ENCODE measurements around the gene TMPRSS2.

The TMPRSS2 gene

DNA sequence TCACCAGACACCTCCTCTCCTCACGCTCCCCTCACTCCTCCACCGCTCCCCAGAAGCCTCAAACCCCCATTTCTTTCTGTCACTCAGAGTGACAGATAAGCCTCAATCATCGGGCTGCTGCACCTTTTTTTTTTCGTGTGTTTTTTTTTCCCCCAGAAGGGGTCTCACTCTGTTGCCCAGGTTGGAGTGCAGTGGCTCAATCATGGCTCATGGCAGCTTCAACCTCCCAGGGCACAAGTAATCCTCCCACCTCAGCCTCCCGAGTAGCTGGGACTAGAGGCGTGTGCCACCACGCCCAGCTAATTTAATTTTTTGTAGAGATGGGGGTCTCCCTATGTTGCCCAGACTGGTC is 1.2 kb upstream of the TMPRSS2 start:
- no peak for DNase-seq

DNA sequence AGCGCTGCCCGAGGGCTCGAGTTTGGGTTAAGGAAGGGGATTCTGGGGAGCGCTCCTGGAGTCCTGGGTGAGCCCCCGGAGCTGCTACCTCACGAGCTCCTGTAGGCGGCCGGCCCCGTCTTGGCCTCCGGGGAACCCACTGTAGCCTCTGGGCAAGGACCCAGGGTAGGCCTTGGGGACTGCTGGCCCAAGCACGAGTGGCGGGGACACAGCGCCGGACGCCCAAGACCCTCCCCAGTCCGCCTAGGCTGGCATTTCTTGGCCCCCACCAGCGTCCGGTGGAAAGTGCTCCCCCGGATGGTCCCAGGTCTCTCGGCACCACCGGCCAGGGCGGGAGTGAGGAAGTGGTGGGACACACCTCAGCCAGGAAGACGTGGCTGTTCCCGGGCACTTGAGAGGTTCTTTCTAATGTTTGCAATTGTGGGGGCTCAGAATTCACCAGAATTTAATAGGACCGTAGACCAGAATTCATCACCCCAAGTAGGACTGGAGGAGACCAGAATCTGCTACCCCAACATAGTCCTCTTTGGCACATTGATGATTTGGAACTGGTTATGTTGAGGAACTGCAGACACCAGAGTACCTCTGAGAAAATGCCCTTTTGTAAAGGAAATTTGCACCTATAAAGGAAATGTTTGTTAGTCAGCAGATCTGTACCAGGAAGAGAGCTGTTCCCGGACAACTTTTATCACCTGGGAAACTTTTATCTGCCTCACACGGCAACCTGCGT is 622 bp upstream of the TMPRSS2 start:
- DNase-seq: no peak

DNA sequence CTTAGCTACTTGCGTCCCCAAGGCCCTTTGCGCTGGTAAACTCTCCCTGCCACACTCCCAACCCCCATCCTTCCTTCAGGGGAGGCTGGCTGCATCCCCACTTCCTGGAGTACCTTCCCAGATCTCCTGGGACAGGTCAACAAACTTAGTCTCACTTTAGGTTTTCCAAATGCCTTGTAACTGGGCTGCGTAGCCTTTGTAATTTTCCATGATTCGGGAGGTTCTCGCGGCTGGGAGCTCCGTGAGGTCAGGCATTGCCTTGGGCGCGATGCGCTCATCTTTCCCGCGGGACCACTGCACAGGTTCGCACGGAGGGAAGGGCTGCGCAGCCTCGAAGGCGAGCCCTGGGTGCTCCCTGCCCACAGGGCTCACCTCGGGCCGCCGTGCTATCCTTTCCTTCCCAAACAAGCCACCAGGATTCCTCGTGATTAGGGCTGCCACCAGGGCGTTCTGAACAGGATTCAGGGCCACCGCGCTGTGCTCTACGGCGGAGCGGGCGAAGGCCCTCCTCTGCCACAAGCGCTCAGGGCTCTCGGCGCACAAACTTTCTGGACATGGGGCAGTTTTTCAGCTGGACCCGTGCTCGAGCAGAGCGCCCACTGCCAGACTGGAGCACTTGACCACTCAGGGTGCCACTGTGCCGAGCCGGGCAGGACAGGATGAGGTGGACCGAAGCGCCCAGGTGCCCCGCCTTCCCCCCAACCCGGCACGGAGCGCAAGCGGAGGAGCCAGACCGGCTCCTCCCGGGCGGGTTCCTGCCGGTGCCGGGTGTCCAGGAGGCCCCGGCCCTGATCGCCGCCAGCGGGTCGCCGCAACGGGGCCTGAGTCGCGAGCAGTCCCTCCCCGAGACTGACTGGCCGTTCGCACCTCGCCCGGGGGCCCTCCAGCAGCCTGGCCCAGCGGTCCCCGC is 1.1 kb downstream of the TMPRSS2 start:
- no peak for DNase-seq

DNA sequence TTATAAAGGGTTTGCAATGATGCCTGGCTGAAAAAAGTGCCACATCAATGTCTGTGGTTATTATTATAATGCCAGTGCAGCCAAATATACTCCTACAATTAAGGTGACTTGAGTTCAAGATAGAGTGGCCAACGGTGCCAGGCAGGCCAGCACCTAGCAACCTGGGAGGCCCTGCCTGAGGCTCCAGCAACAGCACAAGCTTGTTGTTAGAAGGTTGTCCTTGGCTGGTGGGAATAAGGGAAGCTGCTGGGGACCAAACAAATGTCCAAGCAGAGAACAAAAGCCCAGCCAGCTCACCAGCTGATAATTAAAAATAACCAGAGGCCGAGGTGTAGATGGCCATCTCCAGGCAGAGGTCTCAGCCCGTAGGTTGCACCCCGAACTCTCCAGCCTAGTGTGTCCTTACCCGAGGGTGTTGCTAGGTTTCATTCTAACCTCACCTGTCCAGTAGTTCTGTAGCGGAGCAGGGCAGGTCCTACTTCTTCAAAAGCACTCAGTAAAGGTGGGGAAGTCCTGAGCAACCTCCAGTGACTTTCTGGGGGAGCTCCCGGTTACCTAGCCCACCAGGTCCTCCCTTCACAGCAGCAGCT is 1.9 kb downstream of the TMPRSS2 start:
- DNase-seq: no peak

DNA sequence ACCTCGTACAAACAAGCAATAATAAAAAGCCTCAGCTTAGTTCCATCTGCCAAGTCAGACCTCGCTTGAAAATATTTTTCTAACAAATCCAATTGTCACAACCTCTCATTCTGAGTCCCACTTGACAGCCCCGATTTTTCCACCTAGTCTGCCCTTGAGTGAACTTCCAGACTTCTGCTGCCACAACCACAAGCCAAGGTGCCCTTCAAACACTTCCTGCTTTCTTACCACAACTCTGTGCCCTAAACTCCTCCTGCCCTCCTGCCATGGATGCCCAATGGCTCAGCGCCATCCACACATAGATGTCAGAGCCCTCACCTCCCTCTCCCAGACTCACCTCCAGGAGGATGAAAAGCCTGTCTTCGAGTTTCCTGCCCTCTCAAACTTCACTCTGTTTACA is 3.9 kb downstream of the TMPRSS2 start:
- DNase-seq: no peak

DNA sequence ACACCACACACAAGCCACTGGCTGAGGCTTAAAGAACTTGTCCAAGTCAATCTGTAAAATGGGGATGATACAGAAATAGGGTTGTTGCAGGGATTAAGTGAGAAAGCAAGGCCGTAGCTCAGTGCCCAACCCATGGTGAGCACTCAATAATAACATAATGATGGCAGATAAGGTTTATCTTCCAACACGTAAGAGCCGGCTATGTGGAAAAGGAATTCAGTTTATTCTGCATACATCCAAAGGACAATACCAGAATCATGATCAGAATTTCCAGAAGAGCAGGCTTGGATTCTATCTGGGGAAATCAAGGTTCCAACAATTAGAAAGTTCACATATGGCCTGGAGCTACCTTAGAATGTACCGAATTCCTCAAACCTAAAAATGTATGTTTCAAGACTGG is 4.6 kb downstream of the TMPRSS2 start:
- DNase-seq: no peak

DNA sequence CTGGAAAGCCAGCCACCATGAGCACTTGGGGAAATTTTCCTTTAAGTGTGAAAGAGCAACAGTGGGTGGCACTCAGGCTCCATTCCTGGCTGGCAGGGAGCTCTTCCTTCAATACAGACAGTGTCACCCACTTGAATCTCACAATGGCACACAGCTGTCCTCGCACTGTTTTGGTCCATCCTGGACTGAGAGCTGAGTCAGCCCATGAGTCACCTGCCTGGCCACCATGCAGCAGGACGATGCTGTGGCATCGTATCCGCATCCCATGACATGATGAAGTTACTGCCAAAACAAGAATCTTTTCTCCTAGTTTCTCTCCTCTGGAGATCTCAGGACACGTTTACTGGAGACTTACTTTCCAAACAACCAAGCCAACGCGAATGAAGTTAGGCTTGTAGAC is 6.0 kb downstream of the TMPRSS2 start:
- no peak for DNase-seq

DNA sequence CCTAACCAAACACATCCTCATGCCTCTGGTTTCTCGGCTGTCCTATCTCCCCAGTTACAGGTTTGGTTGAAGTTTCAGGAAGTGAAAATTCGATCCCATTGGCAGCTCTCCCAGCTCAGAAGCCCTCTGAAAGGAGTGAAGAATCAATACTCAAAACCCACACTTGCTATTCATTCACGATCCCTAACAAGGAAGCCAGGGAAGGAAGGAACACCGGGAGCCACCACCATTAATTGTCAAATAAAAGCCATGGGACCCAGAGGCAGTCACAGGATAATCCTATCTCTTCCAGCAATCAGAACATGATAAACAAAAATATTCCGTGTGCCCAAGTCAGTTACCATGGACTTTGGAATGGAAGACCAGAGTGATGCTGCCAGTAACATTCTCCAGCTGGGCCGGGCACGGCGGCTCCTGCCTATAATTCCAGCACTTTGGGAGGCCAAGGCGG is 7.0 kb downstream of the TMPRSS2 start:
- no peak for DNase-seq

DNA sequence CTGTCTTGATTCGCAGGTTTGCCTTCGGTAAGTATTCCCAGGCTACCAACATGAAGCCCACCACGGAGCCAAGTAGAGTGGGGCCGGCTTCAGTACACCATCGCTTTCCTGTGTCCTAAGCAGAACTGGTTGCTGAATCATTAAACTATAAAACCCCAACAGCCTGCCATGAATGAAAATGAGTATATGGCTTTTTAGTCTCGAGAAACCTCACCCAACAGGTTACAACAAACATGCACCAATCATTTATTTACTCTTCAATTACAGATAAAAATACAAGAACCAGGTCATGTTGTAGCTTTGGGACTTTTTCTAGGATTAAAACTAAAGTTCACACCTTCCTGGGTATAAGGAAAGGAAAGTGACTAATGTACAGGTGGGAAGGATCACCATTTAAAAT is 7.6 kb downstream of the TMPRSS2 start:
- DNase-seq: no peak

DNA sequence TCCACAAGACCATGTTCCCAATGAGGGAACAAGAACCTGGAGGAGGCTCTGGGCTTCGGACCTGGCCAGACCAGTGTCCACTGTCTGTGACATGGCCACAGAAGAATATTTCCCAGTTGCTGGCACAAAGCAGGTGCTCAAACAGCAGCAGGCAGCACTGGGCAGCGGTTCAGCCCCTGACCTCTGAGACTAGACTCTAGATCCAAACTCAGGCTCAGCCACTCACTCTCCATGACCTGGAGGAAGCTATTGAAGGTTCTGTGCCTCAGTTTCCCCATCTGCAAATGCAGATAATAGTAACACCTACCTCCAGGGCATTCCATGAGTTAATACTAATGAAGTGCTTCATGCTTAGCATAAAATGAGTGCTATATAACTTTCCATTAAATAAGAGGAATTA is 8.0 kb downstream of the TMPRSS2 start:
- no peak for DNase-seq

DNA sequence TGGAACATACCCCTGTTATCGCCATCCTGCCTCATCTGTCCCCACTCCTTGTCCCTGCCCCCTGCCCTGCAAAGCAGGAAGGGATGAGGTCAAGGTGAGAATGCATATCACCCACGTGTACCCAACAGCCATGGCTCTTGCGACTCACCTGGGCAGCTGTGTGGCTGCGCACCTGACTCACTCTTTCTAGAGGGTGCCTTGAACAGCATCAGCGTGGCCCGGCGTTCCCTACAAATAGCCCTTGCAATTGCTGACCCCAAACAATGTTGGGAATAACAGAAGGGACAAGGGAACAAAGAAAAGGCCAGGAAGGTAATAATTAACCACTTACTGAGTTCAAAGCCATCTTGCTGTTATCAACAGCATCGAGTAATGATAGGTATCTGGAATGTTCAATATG is 10.2 kb downstream of the TMPRSS2 start:
- DNase-seq: no peak

DNA sequence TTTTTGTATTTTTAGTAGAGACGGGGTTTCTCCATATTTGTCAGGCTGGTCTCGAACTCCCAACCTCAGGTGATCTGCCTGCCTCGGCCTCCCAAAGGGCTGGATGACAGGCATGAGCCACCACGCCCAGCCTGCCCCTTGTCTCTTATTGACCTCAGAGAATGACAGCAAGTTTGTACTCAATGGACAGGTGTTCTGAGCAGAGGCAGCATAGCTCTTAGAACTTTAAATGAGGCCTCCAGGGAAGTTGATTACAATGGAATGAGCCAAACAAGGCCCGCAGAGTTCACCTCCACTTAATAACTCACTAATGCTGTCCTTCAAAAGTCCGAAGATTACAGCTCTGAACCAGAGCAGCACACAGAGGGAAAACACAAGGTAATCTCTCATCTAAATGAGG is 10.9 kb downstream of the TMPRSS2 start:
- no peak for DNase-seq

DNA sequence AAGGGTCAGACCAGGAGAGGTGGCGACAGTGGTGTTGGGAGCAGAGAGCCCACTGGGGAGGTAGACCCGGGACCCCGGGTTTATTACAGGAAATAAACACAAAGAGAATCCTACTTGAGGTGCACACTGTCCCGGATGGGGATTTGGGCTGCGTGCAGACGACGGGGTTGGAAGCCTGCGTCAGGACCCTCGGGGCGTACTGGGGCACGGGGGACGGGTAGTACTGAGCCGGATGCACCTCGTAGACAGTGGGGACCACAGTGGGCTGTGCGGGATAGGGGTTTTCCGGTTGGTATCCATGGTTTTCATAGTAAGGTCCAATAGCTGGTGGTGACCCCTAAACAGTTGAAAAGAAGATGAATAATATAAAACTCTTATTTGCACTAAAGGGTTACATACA is 13.7 kb downstream of the TMPRSS2 start:
- DNase-seq: no peak

DNA sequence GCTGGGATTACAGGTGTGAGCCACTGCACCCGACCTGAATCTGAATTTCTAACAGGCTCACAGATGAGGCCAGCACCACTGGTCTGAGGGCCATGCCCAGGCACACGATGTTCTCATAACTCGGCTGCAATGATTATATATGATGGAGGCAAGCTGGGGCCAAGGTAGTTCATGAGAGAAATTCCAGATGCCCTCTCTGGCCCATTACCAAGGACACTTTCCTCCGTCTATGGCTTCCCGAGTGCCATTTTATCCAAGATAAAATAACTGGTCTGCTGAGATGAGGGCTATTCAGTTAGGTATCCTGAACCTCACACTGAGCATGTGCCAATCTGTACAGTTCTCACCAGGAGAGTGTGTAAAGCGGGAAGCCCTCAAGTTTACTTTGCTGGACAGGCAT is 16.5 kb downstream of the TMPRSS2 start:
- DNase-seq: no peak

DNA sequence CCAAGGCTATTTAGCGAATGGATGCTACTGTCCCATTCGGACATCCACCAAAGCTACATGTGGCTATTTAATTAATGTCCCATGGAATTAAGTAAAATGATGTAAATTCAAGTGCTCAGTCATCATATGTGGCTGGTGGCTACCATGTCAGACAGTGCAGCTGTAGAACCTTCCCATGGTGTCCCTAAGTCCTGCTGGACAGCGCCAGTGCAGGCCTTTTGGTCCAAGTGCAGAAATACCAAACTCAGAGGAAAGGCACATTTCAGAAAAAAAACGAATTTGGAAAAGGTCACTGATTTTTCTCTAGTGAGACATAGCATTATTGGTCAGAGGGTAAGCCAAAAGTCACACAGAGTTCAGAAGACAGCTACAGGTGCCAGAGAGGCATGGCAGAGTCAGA is 17.6 kb downstream of the TMPRSS2 start:
- no peak for DNase-seq

DNA sequence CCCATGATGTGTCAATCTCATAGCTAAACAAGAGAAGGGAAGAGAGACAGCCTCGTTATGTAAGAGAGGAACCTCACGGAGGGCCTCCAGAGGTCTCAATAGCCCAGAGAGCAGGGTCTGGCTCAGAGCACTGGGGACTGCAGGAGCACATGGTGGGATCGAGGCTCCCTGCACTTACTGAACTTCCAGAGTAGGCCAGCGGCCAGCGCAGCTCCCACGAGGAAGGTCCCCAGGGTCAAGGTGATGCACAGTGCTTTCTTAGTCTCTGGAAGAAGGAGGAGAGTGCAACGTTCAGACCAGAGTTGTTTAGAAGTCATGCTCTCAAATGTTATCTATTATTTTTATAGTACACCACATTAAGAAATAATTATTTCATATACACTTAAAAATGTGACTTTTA is 18.6 kb downstream of the TMPRSS2 start:
- no peak for DNase-seq

DNA sequence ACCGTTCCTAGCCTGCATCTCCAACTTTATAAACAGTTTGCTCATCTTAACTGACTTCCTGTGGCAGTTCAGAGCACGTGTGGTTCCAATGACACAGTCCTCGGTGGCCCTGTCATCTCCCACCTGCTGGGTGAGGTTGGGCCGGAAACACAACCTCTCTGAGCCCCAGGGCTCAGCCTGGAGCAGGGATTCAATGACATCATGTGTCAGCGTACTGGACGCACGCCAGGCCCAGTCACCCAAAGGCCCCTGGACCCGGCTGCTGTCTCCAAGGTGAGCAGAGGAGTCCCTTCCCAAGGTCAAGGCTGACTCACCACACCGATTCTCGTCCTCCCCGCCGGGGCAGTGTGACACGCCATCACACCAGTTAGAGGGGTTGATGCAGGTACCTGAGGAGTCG is 19.9 kb downstream of the TMPRSS2 start:
- DNase-seq: no peak

DNA sequence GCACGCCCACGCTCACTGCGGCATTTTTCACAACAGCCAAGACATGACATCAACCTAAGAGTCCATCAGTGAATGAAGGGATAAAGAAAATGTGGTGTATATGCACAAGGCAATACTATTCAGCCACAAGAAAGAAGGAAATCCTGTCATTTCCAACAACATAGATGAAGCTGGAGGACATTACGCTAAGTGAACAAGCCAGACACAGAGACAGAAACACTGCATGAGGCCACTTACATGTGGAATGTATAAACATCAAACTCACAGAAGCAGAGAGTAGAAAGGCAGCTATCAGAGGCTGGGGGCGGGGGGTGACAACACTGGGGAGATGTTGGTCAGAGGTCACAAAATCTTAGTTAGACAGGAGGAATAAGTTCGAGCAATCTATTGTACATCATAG is 20.9 kb downstream of the TMPRSS2 start:
- DNase-seq: no peak

DNA sequence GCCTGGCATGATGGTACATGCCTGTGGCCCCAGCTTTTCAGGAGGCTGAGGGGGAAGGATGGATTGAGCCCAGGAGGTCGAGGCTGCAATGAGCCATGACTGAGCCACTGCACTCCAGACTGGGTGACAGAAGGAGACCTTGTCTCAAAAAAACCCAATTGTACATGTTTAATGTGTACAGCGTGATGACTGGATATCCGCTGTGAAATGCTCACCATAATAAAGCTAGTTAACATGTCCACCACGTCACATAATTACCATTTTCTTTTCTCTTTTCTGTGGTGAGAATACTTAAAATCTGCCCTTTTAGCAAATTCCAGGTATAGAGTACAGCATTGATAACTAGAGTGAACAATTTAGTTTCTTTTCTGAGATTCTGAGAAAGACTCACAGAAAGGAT is 24.0 kb downstream of the TMPRSS2 start:
- DNase-seq: no peak

DNA sequence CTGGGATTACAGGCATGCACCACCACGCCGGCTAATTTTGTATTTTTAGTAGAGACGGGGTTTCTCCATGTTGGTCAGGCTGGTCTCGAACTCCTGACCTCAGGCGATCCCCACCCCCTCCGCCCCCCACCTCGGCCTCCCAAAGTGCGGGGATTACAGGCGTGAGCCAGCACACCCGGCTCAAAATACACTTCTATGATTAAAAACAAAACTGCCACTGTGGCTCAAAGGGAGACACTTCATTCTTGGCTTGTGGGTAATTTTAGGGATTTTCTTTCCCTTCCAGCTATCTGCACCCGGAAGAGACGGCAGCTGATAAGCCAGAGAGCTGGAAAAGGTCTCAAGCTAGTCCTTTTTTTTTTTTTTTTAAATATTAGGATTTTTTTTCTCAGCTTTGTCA is 24.5 kb downstream of the TMPRSS2 start:
- DNase-seq: no peak

DNA sequence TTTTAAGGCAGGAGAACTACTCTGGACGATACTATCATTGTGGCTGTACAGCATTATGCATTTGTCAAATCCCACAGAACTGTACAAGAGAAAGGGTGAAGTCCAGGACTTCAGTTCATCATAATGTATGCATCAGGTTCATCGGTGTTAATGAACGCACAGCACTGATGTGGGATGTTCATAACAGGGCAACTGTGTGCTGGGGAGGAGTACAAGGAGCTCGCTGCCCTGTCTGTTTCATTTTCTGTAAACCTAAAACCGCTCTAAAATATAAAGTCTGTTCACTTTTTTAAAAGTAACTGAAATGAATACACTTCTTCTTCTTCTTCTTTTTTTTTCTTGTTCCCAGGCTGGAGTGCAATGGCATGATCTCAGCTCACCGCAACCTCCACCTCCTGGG is 25.0 kb downstream of the TMPRSS2 start:
- no peak for DNase-seq

DNA sequence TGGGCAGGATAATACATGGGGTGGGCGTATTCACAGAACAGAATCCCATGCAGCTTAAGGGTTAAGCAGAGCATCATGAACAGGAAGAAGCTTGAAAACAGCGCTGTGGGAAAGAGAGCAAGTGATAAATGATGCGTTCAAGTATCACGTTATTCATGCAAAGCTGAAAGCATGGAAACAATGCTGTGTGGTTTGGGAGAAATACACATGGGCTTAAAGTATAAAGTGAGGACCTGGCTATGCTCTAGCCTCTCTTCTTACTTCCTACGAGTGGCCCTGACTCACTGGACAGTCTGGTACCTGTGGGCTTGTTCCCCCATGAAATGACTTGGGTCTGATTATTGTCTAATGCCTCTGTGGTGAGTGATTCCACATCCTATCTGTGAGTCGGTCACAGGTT is 25.7 kb downstream of the TMPRSS2 start:
- no peak for DNase-seq

DNA sequence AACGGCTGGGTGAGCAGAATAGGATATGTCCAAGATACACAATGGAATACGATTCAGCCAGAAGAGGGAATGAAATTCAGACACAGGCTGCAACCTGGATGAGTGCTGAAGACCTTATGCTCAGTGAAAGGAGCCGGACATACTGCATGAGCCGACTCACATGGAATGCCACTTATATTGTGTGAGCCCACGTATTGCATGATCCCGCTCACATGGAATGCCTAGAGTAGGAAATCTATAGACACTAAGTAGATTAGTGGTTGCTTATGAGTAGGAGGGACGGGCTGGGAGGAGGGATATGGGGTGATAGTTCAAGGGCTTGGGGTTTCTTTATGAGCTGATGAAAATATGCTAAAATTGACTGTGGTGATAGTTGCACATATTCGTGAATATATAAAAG is 26.8 kb downstream of the TMPRSS2 start:
- no peak for DNase-seq

DNA sequence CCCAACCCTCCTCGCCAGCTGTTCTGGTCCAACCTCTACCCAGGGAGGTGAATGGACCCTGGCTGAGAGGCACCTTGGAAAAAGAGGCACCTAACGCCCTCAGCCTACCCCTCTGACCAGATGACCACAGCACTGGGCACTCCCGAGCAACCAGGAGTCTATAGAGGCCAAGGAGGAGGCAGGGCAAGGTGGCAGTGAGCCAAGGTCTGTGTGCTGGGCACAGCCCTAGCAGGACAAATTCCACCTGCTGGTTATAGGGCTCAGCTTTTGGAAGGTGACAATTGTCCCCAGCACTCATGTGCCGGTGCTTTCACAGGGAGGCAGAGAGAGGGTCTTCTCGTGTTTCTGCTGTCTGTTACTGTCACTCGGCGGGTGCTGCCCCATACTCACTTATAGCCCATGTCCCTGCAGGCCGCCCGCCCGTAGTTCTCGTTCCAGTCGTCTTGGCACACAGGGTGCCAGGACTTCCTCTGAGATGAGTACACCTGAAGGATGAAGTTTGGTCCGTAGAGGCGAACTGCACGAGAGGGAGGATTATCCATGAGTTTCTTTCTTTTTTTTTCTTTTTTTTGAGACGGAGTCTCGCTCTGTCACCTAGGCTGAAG is 27.8 kb downstream of the TMPRSS2 start:
- no peak for DNase-seq

Data from cortex of kidney (tissue), 1 donor.